Loucy (cell line): ENCODE measurements around the gene CFAP92.

Experiments
- H2AFZ ChIP-seq: fragments of 200-600 bp; sonication (generic); 2 replicates; pipeline ENCODE4 v1.6.0; 2016; ENCODE audit warnings: antibody characterized with exemption, mild to moderate bottlenecking, low read length, moderate library complexity
- H3F3A ChIP-seq: fragments of 200-600 bp; 2 replicates; pipeline ENCODE4 v1.6.0; 2016; ENCODE audit warnings: antibody characterized with exemption, low read depth, mild to moderate bottlenecking
- H3K27me3 ChIP-seq: fragments of 200-600 bp; sonication (generic); 2 replicates; pipeline ENCODE4 v1.6.1; 2014; ENCODE audit warnings: low read length, mild to moderate bottlenecking; ENCODE audit not compliant: insufficient read depth, poor library complexity, severe bottlenecking
- H3K36me3 ChIP-seq: fragments of 200-600 bp; sonication (generic); 2 replicates; pipeline ENCODE4 v1.6.1; 2016; ENCODE audit warnings: low read length; ENCODE audit not compliant: insufficient read depth
- H3K4me1 ChIP-seq: fragments of 200-600 bp; sonication (generic); 2 replicates; pipeline ENCODE4 v1.5.1; 2014; ENCODE audit warnings: low read length, mild to moderate bottlenecking; ENCODE audit not compliant: insufficient read depth, poor library complexity, severe bottlenecking
- H3K4me2 ChIP-seq: fragments of 200-600 bp; sonication (generic); 2 replicates; pipeline ENCODE4 v1.6.0; 2014; ENCODE audit warnings: antibody characterized with exemption, low read length, low read depth, mild to moderate bottlenecking; ENCODE audit not compliant: poor library complexity, severe bottlenecking
- H3K4me3 ChIP-seq: fragments of 200-600 bp; sonication (generic); 2 replicates; pipeline ENCODE4 v1.5.1; 2014; ENCODE audit warnings: low read length, mild to moderate bottlenecking, mixed read lengths; ENCODE audit not compliant: poor library complexity, severe bottlenecking
- H3K79me2 ChIP-seq: fragments of 200-600 bp; sonication (generic); 2 replicates; pipeline ENCODE4 v1.6.1; 2014; ENCODE audit warnings: low read length; ENCODE audit not compliant: insufficient read depth
- H3K9ac ChIP-seq: fragments of 200-600 bp; sonication (generic); 2 replicates; pipeline ENCODE4 v1.6.0; 2014; ENCODE audit warnings: mild to moderate bottlenecking, low read depth, low read length, moderate library complexity; ENCODE audit not compliant: poor library complexity, severe bottlenecking
- H3K9me2 ChIP-seq: fragments of 200-600 bp; sonication (generic); replicated peaks from 2 replicates; pipeline ENCODE4 v1.6.1; 2016; ENCODE audit warnings: low read depth, low read length, mixed read lengths
- H3K9me3 ChIP-seq: fragments of 200-600 bp; sonication (generic); 2 replicates; pipeline ENCODE4 v1.6.1; 2014; ENCODE audit warnings: mild to moderate bottlenecking, antibody characterized with exemption, low read length, low read depth; ENCODE audit not compliant: insufficient read depth
- H4K20me1 ChIP-seq: fragments of 200-600 bp; sonication (generic); 2 replicates; pipeline ENCODE4 v1.6.0; 2014; ENCODE audit warnings: antibody characterized with exemption, low read length, mild to moderate bottlenecking; ENCODE audit not compliant: insufficient read depth, poor library complexity, severe bottlenecking
- CTCF ChIP-seq: fragments of 200-600 bp; sonication (generic); conservative IDR thresholded peaks from 2 replicates; pipeline ENCODE4 v1.5.1; 2014; ENCODE audit warnings: mild to moderate bottlenecking, antibody characterized with exemption, low read length
- EZH2phosphoT487 ChIP-seq: fragments of 200-600 bp; IDR thresholded peaks from 2 replicates; pipeline ENCODE4 v1.6.1; 2018; ENCODE audit warnings: antibody characterized with exemption, mild to moderate bottlenecking, moderate library complexity, borderline replicate concordance

CFAP92 gene

GRCh38 chr3:128906804-128907525, 86.9 kb downstream of the CFAP92 start:
- TF ChIP-seq EZH2phosphoT487 (no peak), CTCF (no peak)
- no peaks in the 10 kb centered on the region for H3K27me3 ChIP-seq
- H2AFZ ChIP-seq = no peak overlapping the region
- H3K4me1 ChIP-seq = no peaks in the 10 kb centered on the region
- peaks cover 75% of the 10 kb centered on the region; the same call in 1 of the 2 replicates for H3K36me3 ChIP-seq
- H3K9me3 ChIP-seq = no peaks in the 10 kb centered on the region
- no peaks in the 10 kb centered on the region for H4K20me1 ChIP-seq
- no peak overlapping the region for H3K4me2 ChIP-seq
- H3K9me2 ChIP-seq = no peaks in the 10 kb centered on the region
- H3K4me3 ChIP-seq = no peak overlapping the region
- H3K79me2 ChIP-seq = no peaks in the 10 kb centered on the region
- no peaks in the 10 kb centered on the region for H3F3A ChIP-seq
- no peak overlapping the region for H3K9ac ChIP-seq

- H4K20me1 ChIP-seq = no peaks in the 10 kb centered on the region
- no peaks in the 10 kb centered on the region for H3K4me1 ChIP-seq
- no peak overlapping the region for H3K9ac ChIP-seq
- peaks cover 77% of the 10 kb centered on the region; the same call in 1 of the 2 replicates for H3K36me3 ChIP-seq
- no peak overlapping the region for H3K4me3 ChIP-seq
- no peaks in the 10 kb centered on the region for H3K27me3 ChIP-seq
- no peak overlapping the region for H3K4me2 ChIP-seq
- H3F3A ChIP-seq = no peaks in the 10 kb centered on the region
- H3K9me3 ChIP-seq = no peaks in the 10 kb centered on the region
- H2AFZ ChIP-seq = no peak overlapping the region
- no peaks in the 10 kb centered on the region for H3K9me2 ChIP-seq
- TF ChIP-seq CTCF (no peak), EZH2phosphoT487 (no peak)
- no peaks in the 10 kb centered on the region for H3K79me2 ChIP-seq
These were observed 87.7 kb downstream of the CFAP92 start for GRCh38 chr3:128906031-128906803.

GRCh38 chr3:128903501-128903900, 90.4 kb downstream of the CFAP92 start:
- H3F3A ChIP-seq = no peaks in the 10 kb centered on the region
- no peaks in the 10 kb centered on the region for H3K9me2 ChIP-seq
- no peaks in the 10 kb centered on the region for H3K79me2 ChIP-seq
- no peaks in the 10 kb centered on the region for H3K27me3 ChIP-seq
- H3K4me2 ChIP-seq = no peak overlapping the region
- H4K20me1 ChIP-seq = no peaks in the 10 kb centered on the region
- H3K9ac ChIP-seq = no peak overlapping the region
- H3K4me3 ChIP-seq = no peak overlapping the region
- no peaks in the 10 kb centered on the region for H3K4me1 ChIP-seq
- H2AFZ ChIP-seq = no peak overlapping the region
- H3K36me3 ChIP-seq = peaks cover 75% of the 10 kb centered on the region; the same call in 1 of the 2 replicates
- no peaks in the 10 kb centered on the region for H3K9me3 ChIP-seq
- TF ChIP-seq EZH2phosphoT487 (no peak), CTCF (no peak)
